GM21423 (cell line): ENCODE measurements around the gene CHMP3.
"Not testable (repeated sequence)": the region's sequence is repeated elsewhere in the genome, so short reads cannot be mapped to it uniquely, and the experiment has no call there.

Source experiments
- ATAC-seq: cut with Tn5 transposase; IDR thresholded peaks from one replicate; pipeline ENCODE4 v1.9.1; 2021; ENCODE audit warnings: mild to moderate bottlenecking, moderate library complexity; ENCODE audit not compliant: unreplicated experiment

Gene CHMP3

DNA sequence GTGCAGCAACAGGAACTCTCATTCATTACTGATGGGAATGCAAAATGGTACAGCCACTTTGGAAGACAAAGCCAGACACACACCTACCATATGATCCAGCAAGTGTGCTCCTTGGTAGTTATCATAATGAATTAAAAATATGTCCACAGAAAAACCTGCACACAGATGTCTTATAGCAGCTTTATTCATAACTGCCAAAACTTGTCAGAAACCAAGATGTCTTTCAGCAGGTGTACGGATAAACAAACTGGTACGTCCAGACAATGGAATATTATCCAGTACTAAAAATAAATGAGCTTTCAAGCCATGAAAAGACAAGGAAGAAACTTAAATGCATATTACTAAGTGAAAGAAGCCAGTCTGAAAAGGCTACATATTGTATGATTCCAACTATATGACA lies 50.4 kb downstream of the CHMP3 start:
- ATAC-seq, result no peak

DNA sequence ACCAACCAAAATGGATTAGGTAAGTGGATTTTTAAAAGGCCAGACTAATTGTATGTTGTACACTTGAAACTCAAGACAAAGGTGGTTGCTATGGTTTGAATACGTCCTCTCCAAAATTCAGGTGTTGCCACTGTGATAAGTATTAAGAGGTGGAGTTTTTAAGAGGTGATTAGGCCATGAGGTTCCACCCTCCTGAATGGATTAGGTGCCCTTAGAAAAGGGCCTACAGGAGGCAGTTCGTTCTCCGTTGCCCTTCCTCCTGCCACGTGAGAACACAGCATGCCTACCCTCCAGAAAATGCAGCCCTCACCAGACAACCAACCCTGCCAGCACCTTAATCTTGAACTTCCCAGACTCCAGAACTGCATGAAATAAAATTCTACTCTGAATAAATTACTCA lies 51.2 kb downstream of the CHMP3 start:
- no peak for ATAC-seq

DNA sequence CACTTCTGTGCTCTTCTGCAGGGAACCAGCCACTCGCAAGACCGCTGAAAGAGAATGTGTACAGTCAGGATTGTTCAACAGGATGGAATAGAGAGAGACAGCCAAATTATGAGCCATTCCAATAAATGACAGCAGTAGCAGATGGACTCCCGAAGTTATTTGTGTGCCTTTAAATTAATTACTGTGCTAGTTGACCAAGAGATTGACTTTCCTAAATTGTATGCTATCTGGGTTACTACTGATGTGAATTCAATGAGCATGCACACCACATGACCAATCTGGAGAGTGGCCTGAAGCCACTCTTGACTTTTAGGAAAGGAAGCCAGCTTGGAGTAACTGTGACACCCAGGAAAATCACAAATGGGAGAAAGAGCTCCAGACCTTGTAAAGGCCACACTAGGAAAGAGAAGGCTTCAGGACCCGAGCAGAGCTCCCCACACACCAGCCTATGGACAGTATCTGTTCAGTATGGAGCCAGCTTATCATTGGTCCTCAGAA lies 52.8 kb downstream of the CHMP3 start:
- ATAC-seq, result no peak

DNA sequence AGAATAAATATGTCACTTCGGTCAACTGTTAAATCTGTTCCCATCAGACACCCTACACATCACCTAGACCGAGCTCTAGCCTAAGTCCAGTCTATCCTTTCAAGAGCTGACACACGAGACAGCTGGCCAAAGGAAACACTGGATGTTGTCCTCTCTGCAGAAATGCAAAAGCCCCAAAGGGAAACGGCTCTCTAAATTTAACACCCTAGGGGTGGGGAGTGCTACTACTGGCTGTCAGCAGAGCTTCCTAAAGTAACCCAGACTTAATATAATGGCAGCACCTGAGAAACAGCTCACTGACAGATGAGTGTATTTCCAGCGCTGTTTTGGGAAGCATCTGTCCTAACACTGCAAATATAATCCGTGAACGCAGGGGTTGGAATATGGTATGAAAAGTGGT lies 55.6 kb downstream of the CHMP3 start:
- no peak for ATAC-seq

DNA sequence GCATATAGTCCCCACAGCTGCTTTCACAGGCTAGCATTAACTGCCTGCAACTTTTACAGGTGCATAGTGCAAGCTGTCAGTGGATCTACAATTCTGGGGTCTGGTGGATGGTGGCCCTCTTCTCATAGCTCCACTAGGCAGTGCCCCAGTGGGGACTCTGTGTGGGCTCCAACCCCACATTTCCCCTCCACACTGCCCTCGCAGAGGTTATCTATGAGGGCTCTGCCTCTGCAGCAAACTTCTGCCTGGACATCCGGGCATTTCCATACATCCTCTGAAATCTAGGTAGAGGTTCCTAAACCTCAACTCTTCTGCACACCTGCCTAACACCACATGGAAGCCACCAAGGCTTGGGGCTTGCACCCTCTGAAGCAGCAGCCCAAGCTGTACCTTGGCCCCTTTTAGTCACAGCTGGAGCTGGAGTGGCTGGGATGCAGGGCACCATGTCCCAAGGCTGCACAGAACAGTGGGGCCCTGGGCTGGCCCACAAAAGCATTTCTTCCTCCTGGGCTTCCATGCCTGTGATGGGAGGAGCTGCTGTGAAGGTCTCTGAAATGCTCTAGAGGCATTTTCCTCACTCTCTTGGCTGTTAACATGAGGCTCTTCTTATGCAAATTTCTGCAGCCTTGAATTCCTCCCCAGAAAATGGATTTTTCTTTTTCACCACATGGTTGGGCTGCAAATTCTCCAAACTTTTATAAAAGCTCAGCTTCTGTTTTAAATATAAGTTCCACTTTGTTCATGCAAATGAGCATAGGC lies 62.7 kb downstream of the CHMP3 start:
- no peak for ATAC-seq

DNA sequence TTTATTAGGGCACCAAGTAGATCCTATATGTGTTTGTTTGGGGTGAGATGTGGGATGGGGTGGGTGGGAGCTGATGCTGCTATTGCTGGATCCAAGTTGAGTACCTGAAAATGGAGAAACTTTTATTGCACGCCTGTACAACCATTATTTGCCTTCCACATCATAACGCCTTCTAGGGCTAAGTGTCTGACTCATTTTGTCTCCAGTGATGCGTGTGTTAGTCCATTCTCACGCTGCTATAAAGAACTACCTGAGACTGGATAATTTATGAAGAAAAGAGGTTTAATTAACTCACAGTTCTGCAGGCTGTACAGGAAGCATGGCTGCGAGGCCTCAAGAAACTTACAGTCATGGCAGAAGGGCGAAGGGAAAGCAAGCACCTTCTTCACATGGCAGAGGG lies 63.9 kb downstream of the CHMP3 start:
- no peak for ATAC-seq

DNA sequence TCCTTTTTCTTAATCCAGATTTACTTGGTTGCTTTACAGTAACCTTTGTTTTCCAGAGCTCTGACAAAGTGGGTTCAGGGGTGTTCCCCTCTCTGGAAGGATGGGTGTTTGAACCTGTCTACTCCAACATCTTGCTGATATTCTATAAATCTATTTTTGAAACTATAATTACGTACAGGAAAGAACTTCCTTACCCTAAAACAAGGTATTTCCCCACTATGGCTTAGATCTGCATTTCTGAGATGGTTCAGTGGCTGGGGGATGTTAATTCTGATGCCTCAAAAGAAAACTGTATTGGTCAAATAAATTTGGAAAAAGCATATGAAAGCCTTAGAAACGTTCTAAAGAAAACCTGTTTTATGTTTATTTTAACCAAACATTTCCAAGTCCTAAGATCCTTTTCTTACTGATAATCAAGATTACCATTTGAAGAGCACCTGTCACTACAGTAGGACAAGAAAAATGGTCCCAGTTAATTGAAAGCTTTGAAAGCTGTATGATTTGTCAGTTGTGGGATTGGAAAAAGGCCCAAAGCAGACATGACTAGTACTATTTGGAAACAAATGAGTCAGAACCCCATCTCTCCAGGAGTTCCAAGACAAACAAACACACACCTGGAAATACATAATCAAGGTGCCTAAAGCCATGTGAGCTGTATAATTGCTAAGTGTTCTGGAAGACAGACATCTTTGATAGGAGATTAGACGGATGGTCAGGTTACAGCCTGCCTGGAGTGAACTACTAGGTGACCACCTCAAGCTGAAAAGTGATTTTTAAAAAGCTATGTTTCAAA lies 64.6 kb downstream of the CHMP3 start:
- ATAC-seq, result no peak

DNA sequence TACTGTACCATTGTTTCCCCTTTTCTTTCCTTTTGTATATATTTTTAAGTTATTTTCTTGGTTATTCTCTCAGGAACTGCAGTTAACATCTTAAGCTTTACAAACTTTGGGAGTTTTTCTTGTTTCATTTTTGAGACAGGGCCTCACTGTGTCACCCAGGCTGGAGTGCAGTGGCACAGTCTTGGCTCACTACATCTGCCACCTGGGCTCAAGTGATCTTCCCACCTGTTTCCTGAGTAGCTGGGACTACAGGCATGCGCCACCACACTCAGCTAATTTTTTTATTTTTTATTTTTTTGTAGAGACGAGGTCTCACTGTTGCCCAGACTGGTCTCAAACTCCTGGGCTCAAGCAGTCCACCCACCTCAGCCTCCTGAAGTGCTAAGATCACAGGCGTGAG lies 66.9 kb downstream of the CHMP3 start:
- not testable (repeated sequence) for ATAC-seq

DNA sequence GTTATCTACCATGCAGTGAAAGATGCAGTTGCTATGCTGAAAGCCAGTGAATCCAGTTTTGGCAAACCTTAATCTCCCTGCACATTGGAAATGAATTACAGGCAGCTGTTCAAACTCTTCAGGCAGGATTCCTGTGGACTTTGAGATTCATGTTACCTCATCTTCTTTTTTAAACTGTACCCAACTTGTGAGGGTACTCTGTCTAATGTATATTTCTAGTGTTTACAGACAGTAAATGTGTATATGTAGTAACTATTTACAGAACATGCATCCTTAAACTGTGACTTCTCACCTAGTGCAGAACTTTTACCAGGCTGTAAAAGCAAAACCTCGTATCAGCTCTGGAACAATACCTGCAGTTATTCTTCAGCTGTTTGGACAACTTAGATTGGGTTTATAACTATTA lies 71.2 kb downstream of the CHMP3 start:
- no peak for ATAC-seq

DNA sequence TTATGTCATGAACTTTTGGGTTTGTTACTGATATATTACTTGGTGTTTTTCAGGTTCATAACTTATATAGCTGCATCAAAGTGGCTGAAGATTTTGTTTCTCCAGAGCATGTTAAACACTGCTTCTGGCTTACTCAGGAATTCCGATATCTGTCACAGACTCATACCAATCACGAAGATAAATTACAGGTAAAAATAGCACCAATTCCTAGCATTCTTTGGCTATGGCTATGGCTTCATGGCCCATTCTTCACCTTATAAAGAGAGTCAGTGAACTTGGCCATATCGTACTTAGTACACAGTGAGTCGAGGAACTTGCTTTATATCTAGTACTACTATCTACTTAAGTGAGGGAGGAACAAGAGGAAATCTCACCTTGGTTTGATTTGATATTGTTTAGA lies 72.2 kb downstream of the CHMP3 start:
- no peak for ATAC-seq

DNA sequence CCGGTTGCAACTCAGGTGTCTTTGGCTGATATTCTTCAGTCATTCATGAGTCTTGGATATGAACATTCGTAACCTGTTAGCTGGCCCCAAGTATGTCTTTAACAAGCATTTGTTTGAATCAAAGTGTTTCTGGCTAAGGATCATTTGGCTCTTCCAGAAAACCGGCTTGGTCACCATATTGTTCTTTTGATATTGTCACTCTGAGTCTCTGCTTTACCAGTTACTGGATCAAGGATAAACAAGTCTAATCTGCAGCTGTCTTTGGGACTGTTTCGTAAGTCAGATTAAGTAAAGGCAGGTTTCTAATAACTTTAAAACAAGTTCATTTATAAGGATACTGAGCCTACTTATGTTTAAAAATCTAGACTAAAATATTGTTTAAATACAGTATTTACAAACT lies 73.0 kb downstream of the CHMP3 start:
- ATAC-seq, result no peak

DNA sequence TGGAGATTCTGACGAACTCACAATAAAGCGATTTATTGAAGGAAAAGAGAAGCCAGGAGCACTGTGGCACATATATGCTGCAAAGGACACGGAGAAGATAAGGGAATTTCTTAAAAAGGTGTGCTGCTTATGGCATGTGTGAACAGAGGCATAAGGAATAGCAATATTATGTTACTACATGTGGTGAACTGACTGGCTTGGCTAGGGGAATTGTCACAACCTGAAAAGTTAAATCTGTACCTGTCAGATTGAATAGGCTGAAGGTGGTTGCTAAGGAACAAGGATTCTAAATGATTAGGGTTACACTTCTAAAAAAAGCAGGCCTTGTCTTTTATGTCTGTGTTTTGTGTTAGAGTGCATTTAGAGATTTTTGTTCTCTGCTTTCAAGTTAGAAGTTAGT lies 73.7 kb downstream of the CHMP3 start:
- no peak for ATAC-seq

DNA sequence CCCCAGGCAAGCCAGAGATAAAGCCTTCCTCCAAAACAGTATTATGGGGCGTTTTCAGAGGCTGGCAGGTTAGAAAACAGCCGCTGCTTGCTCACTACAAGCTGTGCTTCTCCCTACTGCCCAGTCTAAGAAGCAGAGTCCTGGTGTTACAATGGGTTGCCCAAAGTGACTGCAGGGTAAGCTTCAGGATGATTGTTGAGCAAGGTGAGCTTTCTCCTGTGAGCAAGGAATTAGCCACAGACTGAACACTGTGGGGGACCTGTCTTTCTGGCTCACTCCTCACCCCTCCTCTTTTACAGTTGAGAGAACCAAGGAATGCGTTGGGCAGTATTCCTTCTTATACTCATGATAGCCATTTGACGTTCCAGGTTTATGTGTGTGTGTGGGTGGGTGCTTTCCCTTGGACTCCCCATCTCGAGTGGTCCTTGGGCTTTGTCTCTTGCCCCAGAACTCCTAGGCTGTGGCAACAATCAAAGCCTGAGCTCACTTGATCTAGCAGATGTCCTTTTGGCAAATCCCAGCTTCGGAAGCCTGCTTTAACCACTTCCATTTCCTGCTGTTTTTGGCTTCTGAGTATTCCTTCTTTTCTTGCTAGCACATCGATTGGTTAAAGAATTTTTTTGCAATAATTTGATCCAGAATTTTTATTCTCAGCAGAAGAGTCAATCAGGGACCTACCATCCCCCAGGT lies 74.5 kb downstream of the CHMP3 start:
- ATAC-seq, result no peak

DNA sequence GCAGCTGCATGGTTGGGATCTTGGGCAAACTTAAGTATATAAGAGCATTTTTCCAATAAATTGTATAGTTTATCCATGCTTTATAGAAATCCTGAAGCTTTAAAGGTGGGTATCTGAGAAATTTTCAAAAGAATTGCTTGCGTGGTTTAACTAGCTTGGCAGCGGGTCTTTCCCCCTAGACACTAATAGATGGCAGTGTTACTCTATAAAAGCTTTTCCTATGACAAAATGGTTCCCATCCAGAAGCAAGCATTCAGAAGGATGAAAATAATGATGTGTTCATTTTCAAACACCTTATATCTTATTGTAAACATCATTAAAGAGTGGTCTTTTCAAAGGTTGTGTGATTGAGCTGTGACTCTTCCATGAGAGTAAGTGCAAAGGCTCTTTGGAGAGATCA lies 76.2 kb downstream of the CHMP3 start:
- ATAC-seq, result no peak

DNA sequence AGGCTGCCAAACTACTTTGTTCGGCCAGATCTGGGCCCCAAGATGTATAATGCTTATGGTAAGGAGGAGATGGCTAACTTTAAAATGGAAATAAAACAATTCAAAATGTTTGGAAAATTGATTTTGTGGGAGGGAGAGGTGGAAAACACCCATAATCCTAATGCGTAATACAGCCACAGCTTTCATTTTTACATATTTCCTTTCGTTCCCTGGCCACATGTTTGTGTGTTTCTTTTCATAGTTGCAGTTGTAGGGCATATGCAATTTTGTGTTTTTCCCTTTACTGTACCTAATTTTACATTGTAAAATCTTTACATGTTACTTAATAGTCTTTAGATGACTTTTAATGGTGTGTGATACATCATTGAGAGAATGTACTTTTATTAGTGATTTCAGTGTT lies 77.4 kb downstream of the CHMP3 start:
- ATAC-seq, result no peak

DNA sequence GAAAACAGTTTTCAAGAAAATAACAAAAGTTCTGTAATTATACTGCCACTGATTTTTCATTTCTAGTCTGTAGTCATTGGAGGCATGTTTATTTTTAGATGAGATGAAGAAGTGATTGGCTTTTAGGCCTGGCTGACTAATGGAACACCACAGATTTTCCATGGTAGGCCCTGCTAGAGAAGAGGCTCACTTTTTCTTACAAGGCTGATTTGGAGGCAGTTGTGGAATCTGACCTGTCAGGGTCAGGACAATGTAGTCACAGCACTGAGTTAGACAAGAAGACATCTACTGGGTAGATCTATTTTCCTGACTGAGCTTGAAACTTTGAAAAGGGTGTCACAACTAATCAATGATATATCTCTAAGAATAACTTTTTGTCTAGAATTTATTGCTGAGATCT lies 78.1 kb downstream of the CHMP3 start:
- no peak for ATAC-seq

DNA sequence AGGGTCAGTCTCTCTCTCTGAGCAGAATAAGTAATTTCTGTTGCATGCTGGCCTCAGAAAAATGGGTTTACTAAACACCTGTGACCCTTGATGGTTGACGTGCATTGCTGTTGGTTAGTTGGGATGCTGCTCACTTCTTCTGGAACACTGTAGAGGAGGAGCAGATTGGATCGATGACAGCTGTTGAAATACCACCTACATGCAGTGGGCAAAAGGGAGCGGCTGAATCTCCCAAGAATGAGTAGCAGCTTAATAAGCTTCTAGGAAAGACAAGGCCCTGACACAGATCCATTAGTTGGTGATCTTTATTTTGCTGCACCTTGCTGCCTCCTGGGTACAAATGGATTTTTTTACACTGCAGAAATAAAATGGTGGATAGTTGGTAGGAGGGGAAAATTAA lies 78.9 kb downstream of the CHMP3 start:
- ATAC-seq, result no peak

DNA sequence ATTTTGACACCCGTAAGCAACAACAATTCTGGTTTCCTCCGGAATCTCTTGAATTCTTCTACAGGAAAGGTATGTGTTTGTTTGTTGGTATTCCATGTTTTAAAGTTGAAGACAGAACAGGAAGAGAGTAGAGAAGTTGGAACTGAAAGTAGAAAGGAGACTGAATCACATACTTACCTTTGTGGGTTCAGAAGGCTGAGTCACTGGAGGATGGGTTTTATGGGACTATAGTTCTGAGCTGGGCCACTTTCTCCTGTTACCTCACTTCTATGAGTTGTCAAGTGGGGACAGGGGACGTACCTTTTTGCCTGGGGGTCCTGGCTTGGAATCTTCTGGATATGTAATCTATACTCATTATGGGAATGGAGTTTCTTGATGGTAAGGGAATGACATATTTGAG lies 81.2 kb downstream of the CHMP3 start:
- no peak for ATAC-seq

DNA sequence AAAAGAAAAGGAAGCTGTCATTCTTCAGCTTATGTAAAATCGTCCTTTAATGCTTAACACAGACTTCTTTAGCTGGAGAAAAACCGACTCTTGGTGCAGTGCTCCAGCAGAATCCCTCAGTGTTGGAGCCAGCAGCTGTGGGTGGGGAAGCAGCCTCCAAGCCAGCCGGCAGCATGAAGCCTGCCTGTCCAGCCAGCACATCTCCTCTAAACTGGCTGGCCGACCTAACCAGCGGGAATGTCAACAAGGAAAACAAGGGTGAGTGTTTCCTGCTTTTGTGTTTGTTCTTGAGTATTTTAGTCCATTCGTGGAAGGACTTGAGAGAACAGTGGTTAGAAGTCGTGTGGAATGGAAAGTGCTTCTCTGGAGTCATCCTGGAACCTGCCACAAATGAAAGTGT lies 83.1 kb downstream of the CHMP3 start:
- ATAC-seq, result no peak

DNA sequence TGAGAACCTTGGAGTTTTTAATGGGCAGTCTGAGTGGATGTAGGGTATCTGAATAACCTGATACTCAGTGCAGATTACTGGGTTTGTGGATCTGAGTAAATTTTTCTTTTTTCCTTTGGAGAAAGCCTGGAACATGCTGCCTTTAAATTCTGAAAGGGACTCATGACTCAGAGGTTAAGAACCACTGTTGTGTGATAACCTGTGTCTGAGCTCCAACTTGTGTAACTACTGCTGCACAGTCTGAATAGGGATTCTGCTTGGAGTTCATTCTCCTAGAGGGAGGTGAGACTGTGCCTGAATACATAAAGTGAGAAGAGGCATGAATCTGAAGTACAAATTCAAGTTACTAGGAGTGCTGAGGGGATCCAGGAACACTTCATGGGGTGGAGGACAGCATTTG lies 85.9 kb downstream of the CHMP3 start:
- no peak for ATAC-seq

DNA sequence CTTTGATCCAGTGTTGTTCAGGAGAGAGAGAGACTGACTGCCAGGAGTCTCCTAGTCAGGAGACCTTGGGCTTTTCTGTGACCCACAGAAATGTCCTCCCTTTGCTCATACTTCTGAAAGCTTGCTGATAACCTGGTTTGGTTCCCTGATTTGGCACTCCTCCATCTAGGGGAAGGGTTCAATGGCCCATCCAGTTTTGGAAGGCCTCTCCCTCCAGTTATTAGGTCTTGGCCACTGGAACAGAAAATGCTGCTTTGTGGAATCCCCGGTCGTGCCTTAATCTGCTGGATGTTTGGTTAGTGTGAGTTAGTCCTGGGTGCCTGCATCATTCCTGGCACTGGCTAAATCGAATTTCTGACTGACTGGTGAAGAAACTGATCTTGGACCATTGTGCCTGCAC lies 86.3 kb downstream of the CHMP3 start:
- no peak for ATAC-seq

DNA sequence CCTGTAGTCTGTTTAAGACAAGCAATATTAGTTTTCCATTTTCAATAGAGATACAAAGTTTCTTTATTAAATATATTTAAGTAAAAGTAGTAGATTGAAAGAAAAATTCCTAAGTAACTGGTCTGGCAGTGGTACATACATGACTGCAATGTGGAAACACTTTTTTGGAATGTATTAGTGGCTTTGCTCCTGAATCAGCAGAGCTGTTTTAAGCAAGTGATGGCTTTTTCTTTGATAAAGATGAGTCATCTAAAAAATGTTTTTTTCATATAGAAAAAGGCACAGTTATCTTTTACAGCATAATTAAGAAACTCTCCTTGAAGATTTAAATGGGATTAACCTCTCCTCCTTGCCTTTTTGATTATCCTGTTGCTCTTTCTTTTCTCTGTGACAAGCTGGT lies 87.2 kb downstream of the CHMP3 start:
- no peak for ATAC-seq
